HG03280 (cell line): ENCODE results near the gene CDK11B.
"Not testable (repeated sequence)": the region's sequence is repeated elsewhere in the genome, so short reads cannot be mapped to it uniquely, and the experiment has no call there.

Experiments used
- ATAC-seq: cut with Tn5 transposase; IDR thresholded peaks from one replicate; pipeline ENCODE4 v1.9.1; 2021; ENCODE audit warnings: mild to moderate bottlenecking, moderate library complexity; ENCODE audit not compliant: unreplicated experiment

Gene CDK11B

DNA sequence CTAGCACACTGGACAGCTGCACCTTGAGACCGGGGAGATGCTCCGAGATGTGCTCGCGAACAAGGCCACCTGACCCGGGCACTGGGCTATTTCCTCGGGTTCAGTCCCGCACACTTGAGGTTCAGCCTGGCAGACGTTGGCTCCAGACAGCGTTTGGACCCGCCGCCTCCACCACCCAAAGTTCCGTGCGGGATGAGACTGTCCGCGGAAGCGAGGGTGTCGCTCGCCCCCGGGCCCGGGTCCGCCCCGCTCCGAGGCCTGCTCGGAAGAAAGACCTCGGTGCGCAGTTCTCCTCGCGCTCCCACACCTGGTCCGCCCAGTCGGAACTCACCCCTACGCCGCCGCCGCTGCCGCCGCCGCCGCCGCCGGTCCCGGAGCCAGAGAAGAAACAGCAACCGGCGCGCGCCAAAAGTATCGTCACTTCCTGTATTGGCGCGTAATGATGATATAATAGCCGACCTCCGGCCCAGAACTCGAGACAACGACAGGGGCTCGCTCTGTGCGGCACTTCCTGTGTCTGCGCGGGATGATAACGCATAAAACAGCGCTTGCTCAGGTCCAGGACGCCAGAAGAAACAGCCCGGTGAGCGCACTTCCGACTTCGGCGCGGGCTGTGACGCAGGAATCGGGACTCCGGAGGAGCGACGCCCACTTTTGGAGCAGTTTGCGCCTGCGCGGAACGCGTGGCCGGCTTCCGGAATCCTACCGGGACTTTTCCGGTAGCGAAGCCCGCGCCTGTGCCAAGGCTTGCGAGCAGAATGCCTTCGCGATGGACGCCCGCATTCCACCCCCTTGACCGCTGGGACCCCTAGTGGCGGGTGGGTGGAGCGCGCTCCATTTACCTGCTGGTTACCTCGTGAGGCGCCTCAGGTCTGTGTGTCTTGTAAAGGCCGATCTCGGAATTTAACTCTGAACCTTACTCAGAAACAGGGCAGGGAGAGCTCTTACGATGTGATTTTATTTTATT, at the start of gene CDK11B:
Gene CDK11B, minus strand, starts transcription at position 422 of the 967 bp plus-strand sequence. CDS start 1,519 bp downstream, outside the sequence.
- peak; percentile 83 for ATAC-seq

GRCh38 chr1:1707897-1708296, 49.1 kb upstream of the CDK11B start:
- ATAC-seq: not testable (repeated sequence)

- ATAC-seq: not testable (repeated sequence)
These were observed 48.4 kb upstream of the CDK11B start for GRCh38 chr1:1707241-1707640.

GRCh38 chr1:1705623-1706022, 46.8 kb upstream of the CDK11B start:
- not testable (repeated sequence) for ATAC-seq

DNA sequence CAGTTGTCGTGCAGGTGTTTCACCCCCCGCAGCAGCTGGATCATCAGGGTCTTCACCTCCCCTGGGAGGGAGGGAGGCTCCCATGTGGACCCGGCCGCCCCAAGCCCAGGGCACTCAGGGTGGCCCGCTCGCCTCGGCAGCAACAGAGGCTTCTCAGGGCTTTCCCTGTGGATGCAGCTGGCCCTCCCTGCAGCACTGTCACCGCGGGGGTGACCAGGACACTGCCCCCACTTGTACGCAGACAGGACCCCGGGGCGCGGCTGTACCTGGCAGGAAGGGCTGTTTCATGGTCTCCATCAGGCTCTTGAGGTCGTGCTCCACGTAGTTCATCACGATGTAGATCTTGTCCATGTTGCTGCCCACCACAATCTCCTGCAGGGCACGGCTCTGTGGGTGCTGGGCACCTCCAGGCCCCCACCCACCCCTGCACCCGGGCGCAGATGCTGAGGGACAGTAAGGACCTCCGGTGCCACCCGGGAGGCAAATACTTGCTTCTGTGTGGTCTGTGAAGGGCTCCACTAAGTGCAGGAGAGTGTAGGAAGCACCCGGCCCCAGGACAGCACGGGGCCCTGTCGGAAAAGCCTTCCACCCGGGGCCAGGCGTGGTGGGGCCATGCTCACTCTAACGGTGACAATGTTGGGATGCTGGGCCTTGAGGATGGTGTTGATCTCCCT, 45.6 kb upstream of the CDK11B start:
- not testable (repeated sequence) for ATAC-seq

DNA sequence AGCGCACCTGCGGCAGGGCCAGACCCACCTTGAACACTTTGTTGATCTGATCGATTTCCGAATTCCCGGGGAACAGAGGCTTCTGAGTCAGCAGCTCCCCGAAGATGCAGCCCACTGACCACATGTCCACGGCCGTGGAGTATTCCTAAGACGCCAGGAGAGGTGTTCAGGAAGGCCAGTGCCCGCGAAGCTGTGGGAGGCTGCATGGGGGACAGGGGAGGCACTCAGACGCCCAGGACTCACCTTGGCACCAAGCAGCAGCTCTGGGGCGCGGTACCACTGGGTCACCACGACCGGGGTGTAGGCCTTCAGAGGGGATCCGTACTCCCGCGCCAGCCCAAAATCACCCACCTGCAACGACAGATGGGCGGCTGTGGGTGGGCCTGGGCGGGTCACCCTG, 45.0 kb upstream of the CDK11B start:
- ATAC-seq: no peak

DNA sequence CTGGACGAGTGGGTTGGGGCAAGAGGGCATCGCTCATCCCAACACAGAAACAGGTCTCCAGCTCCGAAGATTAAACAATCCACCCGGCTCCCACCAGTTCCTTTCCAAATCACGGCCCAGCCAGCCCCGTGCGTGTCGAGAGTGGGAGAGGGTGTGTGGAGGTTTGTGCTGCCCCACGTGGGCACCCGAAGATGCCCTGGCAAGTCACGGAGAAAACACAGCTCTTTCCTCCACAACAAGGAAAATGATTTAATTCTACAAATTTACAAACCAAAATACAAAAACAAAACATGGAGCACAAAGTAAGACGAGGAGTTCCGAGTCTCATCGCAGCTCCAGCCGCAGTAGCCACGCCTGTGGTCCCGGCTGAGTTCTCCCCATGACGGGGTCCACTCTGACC, 43.7 kb upstream of the CDK11B start:
- not testable (repeated sequence) for ATAC-seq

DNA sequence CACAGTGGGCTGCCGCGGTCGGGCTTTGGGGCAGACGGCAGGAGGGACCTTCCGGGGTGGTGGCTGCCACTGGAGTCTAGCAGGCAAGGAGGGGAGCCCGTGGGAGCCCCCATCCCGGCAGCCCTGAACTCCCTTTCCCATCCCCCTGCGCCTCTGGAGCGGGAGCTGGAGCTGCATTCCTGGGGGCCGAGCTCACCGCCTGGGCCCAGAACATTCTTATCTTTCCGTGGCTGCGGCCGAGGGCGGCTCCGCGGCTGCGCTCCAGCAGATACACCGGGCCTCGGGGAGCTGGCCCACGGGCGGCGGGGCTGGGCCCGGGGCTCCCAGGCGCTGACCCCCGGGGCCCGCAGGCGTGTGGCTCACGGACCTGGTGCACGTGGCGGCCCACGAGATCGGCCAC, 41.8 kb upstream of the CDK11B start:
- not testable (repeated sequence) for ATAC-seq

- ATAC-seq: not testable (repeated sequence)
These were observed 41.3 kb upstream of the CDK11B start for GRCh38 chr1:1700067-1700466.

DNA sequence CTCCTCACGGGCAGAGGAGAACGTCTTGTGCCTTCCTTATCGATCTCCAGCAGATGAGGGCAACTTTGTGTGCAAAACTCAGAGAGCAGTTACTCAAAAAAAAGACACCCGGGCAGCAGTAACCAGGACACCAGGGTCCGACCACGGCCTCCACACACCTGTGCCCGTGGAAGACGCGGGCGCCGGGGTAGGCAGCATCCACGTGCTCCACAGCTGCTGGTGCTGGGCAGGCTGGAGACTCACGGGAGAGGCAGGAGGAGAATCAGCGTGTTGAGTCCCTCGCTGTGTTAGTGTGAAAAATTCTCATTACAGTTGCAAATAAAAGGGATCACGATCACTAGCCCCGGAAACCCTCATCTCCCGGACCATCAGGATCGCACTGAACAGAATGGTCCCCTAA, 40.3 kb upstream of the CDK11B start:
- not testable (repeated sequence) for ATAC-seq

DNA sequence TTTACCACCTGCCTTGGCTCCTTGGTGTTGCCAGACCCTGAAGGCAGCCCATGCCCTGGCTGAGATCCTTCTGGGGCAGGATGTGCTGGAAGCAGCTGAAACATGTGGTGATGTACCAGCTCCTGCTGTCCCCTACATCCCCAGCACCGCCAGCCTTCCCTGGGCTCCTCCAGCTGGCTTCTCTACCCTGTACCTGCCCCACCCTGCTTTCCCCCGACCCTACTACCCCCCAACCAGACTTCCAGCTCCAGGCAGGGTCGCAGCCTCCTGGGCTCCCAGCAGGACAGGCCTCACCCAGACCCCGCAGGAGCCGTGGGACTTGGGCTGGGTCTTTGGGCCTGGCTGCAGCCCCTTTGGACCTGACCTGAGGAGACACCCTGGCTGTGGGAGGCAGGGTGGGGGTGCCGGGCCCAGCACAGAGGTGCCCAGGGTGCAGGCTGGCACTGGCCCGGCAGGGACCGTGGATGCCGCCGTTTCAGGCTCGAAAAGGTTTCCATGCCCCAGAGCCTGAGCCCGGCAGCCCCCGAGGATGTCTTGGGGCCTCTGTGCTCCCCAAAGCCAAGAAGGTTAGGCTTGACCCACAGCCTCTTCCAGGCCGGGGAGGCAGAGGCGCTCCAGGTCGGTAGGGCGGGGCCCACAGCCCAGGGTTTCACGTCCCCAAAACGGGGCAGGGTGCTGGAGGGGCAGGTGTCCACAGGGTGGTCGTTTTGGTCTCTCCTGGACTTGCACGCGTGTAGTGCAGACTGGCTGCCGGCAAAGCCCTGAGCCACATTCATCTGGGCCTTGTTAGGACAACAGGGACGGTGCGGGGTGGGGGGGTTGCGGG, 38.8 kb upstream of the CDK11B start:
- ATAC-seq: not testable (repeated sequence)

DNA sequence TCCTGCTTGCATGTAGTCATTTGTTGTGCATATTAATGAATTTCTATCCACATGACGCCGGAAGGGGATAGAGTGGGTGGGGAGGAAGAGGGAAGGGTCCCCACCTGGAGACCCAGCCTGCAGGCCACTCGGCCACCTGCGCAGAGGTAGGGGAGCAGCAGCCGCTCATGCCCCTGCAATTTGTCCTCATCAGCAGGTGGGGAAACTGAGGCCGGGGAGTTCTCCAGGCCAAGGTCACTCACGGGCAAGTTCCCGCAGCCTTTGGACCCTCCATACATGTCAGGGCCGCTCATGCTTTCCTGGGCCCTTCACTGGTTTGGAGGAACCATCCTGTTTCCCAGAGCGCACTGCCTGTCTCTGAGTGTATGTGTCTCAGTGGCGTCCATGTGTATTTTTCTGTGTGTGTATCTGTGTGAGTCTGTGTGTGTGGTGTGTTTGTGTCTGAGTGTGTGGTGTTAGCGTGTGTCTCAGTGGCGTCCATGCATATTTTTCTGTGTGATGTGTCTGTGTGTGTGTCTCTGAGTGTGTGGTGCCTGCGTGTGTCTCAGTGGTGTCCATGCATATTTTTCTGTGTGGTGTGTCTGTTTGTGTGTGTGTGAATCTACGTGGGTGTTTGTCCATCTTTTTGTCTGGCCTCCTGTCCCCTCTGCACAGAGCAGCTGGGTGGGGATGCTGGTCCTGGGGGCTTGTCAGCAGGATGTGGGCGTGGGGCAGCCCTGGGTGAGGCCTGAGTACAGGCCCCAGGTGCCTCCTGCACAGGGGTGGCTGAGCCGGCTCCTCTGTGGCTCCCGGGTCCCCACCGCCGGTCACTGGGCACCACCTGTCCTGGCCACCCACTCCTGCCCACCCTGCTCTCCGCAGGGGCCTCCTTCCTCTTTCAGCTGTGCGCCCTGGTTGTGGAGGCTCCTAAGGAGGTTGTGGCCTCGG, 37.9 kb upstream of the CDK11B start:
- not testable (repeated sequence) for ATAC-seq

- ATAC-seq: peak; percentile 76
These were observed 34.2 kb upstream of the CDK11B start, which contains the start of gene SLC35E2B for GRCh38 chr1:1692714-1693647. SLC35E2B (minus strand) TSS chr1:1692795; CDS start chr1:1676699, 16,096 bp downstream.

DNA sequence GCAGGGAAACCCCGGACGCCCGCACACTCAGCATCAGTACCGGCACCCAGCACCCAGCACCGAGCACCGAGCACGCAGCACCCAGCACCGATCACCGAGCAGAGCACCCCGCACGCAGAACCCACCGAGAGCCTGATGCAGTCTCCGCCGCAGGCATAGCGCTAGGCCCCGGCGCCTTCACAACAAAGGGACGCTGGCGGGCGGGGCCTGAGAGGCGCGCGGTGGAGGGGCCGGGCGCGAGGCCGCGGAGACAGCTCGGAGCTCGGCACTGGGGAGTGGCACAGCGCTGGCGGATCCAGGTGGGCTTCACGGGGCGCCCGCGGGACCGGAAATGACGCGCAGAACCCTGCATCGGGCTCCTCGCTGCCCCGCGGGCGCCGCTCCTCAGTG, 33.5 kb upstream of the CDK11B start:
- peak; percentile 37 for ATAC-seq

DNA sequence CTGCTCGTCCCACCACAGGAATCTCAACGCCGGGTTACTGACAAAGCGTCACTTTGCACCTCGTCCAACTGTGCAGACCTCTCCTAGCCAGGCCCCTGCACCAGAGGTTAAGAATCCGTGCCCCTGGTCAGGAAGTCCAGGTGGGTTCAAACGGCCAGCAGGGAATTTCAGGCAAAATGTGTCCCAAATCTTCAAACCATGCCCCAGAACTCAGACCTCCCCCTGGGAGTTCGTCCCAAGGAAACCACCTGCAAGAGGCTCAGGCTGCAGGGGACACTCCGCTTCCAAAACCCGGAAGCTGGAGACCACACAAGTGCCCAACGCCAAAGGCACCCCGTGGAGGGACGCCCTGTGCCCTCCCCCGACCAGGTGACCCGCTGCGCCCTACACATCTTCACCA, 32.6 kb upstream of the CDK11B start:
- ATAC-seq: not testable (repeated sequence)

DNA sequence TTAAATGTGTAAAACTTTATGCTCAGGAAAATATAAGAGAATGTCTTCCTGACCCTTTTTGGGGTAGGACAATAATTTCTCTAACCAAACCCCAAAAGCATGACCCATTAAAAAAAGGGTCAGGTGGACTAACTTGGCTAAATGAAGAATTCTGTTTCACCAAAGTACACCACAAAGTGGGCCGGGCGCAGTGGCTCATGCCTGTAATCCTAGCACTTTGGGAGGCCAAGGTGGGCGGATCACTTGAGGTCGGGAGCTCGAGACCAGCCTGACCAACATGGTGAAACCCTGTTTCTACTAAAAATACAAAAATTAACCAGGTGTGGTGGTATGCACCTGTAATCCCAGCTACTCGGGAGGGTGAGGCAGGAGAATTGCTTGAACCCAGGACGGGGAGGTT, 30.7 kb upstream of the CDK11B start:
- ATAC-seq: not testable (repeated sequence)

- ATAC-seq: no peak
These were observed 29.0 kb upstream of the CDK11B start for GRCh38 chr1:1687846-1688245.

DNA sequence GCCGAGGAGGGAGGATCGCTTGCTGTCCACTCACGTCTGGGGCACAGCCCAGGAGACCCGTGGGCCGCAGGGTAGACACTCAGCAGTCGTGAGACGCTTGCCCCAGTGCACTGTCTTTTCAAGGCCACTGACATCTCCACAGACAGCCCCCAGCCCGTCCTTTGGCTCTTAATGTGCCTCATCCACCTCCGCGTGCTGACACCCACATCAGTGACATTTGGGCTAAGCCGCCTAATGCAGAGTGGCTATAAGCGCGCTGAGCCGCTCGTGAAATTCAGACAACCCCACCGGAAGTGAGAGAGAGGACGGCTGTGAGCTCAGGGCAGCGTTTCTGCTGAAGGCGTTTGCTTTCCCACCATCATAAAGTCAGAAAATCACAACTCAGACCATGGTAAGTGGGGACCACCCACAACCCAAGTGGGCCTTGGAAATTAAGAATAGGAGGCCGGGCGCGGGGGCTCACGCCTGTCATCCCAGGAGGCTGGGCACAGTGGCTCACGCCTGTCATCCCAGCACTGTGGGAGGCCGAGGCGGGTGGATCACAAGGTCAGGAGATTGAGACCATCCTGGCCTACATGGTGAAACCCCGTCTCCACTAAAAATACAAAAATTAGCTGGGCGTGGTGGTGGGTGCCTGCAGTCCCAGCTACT, 25.4 kb upstream of the CDK11B start:
- no peak for ATAC-seq
